Measurements from ENCODE around the gene ALX3. TPM values are rescaled to one million over a fixed set of nuclear protein-coding genes. Genes with fewer than 3 reads are reported as not detected.

The ALX3 gene
- total and polyA plus RNA-seq, 10 of the 15 experiments (the other 5 are each of a cell fraction or from before 2014, with no cell fraction given) = not detected

- SMC1A ChIA-PET (ENCODE audit: uncharacterized antibody, unreplicated experiment) = interaction anchor here (0.6 to 1.7 kb wide), 3 partner anchors 21 to 40 kb away, joined by 3 to 6 read pairs (median 3); partner anchors contain the start of gene AHCYL1
- 99% methylated on average over 4 of the region's 4 CpGs for WGBS (ENCODE audit: insufficient coverage, insufficient replicate concordance, low lambda C conversion rate, missing lambda C conversion rate)
- intact Hi-C loops (cut with micrococcal nuclease; ENCODE audit: unreplicated experiment) = no loop called here
- Histone ChIP-seq H3K9me3 (replicated peaks; ENCODE audit: control insufficient read depth, insufficient read depth, low read length) (no peaks in the 10 kb centered on the region), H3K4me3 (no peak overlapping the region), H3K36me3 (ENCODE audit: control insufficient read depth in 2 of 2, insufficient read depth in 2 of 2, low read length in 1 of 2) (peaks cover 0 to 25% of the 10 kb centered on the region in 2 experiments), H3K79me2 (ENCODE audit: control insufficient read depth, insufficient read depth, low read length) (no peaks in the 10 kb centered on the region), H3K4me2 (ENCODE audit: control insufficient read depth, insufficient read depth) (no peak overlapping the region), H3K27me3 (replicated peaks in 1 of 2; ENCODE audit: control insufficient read depth in 2 of 2, insufficient read depth in 2 of 2, low read length in 1 of 2) (no peaks in the 10 kb centered on the region), H3K4me1 (ENCODE audit: control insufficient read depth, insufficient read depth, low read length) (no peaks in the 10 kb centered on the region), H3K27ac (ENCODE audit: control insufficient read depth, insufficient read depth) (no peak overlapping the region), H2AFZ (ENCODE audit: control insufficient read depth, low read depth, low read length) (no peak overlapping the region), H3K9ac (ENCODE audit: control insufficient read depth, insufficient read depth, low read length) (no peak overlapping the region), H4K20me1 (ENCODE audit: control insufficient read depth, insufficient read depth) (no peaks in the 10 kb centered on the region)
- no peak for DNase-seq (ENCODE audit: low read depth, low spot score)
- ATAC-seq = no peak
- no peak for FAIRE-seq
- POLR2A ChIA-PET = interaction anchor here (1.7 kb wide), 1 partner anchor 10 kb away, joined by 5 read pairs; the partner anchor contains the start of gene STRIP1
- TF ChIP-seq ATF2 (IDR thresholded peaks at IDR 0.05; ENCODE audit: low read length) (no peak), IRF3 (IDR thresholded peaks at IDR 0.05) (no peak), ZNF384 (IDR thresholded peaks at IDR 0.05; ENCODE audit: borderline replicate concordance, low read depth, low read length) (no peak), FOS (IDR thresholded peaks at IDR 0.05; ENCODE audit: borderline replicate concordance, extremely low read depth, insufficient read length) (no peak)
- RAD21 ChIA-PET (ENCODE audit: unreplicated experiment) = interaction anchor here (1.7 kb wide), 1 partner anchor 13 kb away, joined by 4 read pairs; no protein-coding TSS in a partner anchor
- in situ Hi-C loops (cut with MboI) = no loop called here
- CTCF ChIA-PET = interaction anchor here (0.9 to 2.4 kb wide), 3 partner anchors 12 to 41 kb away, joined by 3 to 8 read pairs (median 4); no protein-coding TSS in a partner anchor
- BruUV-seq (replicated peaks) = no TSS peak
These were observed 45.9 kb downstream of the ALX3 start for GRCh38 chr1:110024613-110025012.

All from GM12878 (cell line).